Uterus (tissue), 2 donors: Measurements from ENCODE around the gene TMEM132E.

Source experiments
- POLR2A ChIP-seq, 2 donors: fragments of 450-650 bp; IDR thresholded peaks; one replicate each; pipeline ENCODE4 v1.6.1; 2016; ENCODE audit warnings: antibody characterized with exemption in 2 of 2, mild to moderate bottlenecking in 1 of 2, moderate library complexity in 1 of 2
- TF ChIP-seq, protein P1 (sequence below), 4 experiments: fragments of 200-600 bp in 2 of 4; fragments of 450-650 bp in 2 of 4; sonication (generic) in 2 of 4; IDR thresholded peaks; one replicate each; pipeline ENCODE4 v1.5.1; 2016 to 2019; ENCODE audit warnings: antibody characterized with exemption in 4 of 4, mild to moderate bottlenecking in 2 of 4, moderate library complexity in 1 of 4

GRCh38 chr17:34542700-34543336, 36.6 kb upstream of the TMEM132E start:
- TF ChIP-seq, protein P1, sequence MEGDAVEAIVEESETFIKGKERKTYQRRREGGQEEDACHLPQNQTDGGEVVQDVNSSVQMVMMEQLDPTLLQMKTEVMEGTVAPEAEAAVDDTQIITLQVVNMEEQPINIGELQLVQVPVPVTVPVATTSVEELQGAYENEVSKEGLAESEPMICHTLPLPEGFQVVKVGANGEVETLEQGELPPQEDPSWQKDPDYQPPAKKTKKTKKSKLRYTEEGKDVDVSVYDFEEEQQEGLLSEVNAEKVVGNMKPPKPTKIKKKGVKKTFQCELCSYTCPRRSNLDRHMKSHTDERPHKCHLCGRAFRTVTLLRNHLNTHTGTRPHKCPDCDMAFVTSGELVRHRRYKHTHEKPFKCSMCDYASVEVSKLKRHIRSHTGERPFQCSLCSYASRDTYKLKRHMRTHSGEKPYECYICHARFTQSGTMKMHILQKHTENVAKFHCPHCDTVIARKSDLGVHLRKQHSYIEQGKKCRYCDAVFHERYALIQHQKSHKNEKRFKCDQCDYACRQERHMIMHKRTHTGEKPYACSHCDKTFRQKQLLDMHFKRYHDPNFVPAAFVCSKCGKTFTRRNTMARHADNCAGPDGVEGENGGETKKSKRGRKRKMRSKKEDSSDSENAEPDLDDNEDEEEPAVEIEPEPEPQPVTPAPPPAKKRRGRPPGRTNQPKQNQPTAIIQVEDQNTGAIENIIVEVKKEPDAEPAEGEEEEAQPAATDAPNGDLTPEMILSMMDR (IDR thresholded peaks at IDR 0.05), result peak; percentile 46 to 62 (median 54)
- no peak for TF ChIP-seq POLR2A (IDR thresholded peaks at IDR 0.05)
